ENCODE results near the gene ABTB2.

GRCh38 chr11:34192481-34193401 lies 165.1 kb downstream of the ABTB2 start:
- TF ChIP-seq MXI1 (conservative IDR thresholded peaks at IDR 0.05; ENCODE audit: poor library complexity, severe bottlenecking), result no peak
- TF ChIP-seq, protein P1, sequence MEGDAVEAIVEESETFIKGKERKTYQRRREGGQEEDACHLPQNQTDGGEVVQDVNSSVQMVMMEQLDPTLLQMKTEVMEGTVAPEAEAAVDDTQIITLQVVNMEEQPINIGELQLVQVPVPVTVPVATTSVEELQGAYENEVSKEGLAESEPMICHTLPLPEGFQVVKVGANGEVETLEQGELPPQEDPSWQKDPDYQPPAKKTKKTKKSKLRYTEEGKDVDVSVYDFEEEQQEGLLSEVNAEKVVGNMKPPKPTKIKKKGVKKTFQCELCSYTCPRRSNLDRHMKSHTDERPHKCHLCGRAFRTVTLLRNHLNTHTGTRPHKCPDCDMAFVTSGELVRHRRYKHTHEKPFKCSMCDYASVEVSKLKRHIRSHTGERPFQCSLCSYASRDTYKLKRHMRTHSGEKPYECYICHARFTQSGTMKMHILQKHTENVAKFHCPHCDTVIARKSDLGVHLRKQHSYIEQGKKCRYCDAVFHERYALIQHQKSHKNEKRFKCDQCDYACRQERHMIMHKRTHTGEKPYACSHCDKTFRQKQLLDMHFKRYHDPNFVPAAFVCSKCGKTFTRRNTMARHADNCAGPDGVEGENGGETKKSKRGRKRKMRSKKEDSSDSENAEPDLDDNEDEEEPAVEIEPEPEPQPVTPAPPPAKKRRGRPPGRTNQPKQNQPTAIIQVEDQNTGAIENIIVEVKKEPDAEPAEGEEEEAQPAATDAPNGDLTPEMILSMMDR (IDR thresholded peaks at IDR 0.05; ENCODE audit: poor library complexity, severe bottlenecking), result no peak

Measured in neural cell (in vitro differentiated cells).